Large intestine (tissue), 3 donors: ENCODE data around the gene PGS1. TPM values are rescaled to one million over a fixed set of nuclear protein-coding genes. Genes with fewer than 3 reads are reported as not detected.

ENCODE experiments used
- DNase-seq, 2 donors: peaks; one replicate each; pipeline versions ENCODE4 v3.0.0 to v3.0.0-alpha.2; 2013
- H3K27ac ChIP-seq: one replicate; pipeline ENCODE4 v1.5.1; 2013; ENCODE audit warnings: low read length
- H3K27me3 ChIP-seq: 2 replicates; pipeline ENCODE4 v1.6.1; 2013; ENCODE audit warnings: low read length; ENCODE audit not compliant: control insufficient read depth, insufficient read depth
- H3K36me3 ChIP-seq: 2 replicates; pipeline ENCODE4 v1.6.1; 2013; ENCODE audit warnings: low read length; ENCODE audit not compliant: control insufficient read depth, insufficient read depth
- H3K4me1 ChIP-seq: one replicate; pipeline ENCODE4 v1.6.1; 2013; ENCODE audit warnings: low read length; ENCODE audit not compliant: control insufficient read depth, insufficient read depth
- H3K4me3 ChIP-seq: one replicate; pipeline ENCODE4 v1.5.1; 2013; ENCODE audit warnings: low read length
- H3K9me3 ChIP-seq: one replicate; pipeline ENCODE4 v1.6.1; 2013; ENCODE audit warnings: mild to moderate bottlenecking, low read depth, low read length, moderate library complexity; ENCODE audit not compliant: control insufficient read depth
- WGBS: methylation state at CpG from one replicate; pipeline ENCODE4 v1.1.5; 2013; ENCODE audit warnings: low lambda C conversion rate; ENCODE audit not compliant: insufficient coverage; 5-methylcytosine and 5-hydroxymethylcytosine counted together
- polyA plus RNA-seq: library from polyadenylated mRNA; unstranded; fragments of 120-200 nt; gene quantifications from one replicate; pipeline ENCODE4 v1.2.1, GENCODE V29; 2013

The PGS1 gene
- polyA plus RNA-seq, 1 donor: 40.6 TPM

GRCh38 chr17:78419970-78420815 lies 41.7 kb downstream of the PGS1 start:
- Histone ChIP-seq H3K36me3 (peaks cover 52% of the 10 kb centered on the region), H3K4me3 (no peak overlapping the region), H3K4me1 (peaks cover 27% of the 10 kb centered on the region), H3K27me3 (no peaks in the 10 kb centered on the region), H3K9me3 (no peaks in the 10 kb centered on the region), H3K27ac (no peak overlapping the region)
- no CpG with 5 or more reads among the region's 22 CpGs for WGBS
- no peak for DNase-seq

GRCh38 chr17:78421084-78421533 lies 42.7 kb downstream of the PGS1 start:
- WGBS: no CpG with 5 or more reads among the region's 6 CpGs
- H3K4me3 ChIP-seq: no peak overlapping the region
- peak overlapping the region; percentile 56 for H3K27ac ChIP-seq
- H3K9me3 ChIP-seq: no peaks in the 10 kb centered on the region
- DNase-seq: peak in 1 of 2 donors; percentile 66
- peaks cover 26% of the 10 kb centered on the region for H3K4me1 ChIP-seq
- H3K27me3 ChIP-seq: no peaks in the 10 kb centered on the region
- peaks cover 49% of the 10 kb centered on the region for H3K36me3 ChIP-seq

DNA sequence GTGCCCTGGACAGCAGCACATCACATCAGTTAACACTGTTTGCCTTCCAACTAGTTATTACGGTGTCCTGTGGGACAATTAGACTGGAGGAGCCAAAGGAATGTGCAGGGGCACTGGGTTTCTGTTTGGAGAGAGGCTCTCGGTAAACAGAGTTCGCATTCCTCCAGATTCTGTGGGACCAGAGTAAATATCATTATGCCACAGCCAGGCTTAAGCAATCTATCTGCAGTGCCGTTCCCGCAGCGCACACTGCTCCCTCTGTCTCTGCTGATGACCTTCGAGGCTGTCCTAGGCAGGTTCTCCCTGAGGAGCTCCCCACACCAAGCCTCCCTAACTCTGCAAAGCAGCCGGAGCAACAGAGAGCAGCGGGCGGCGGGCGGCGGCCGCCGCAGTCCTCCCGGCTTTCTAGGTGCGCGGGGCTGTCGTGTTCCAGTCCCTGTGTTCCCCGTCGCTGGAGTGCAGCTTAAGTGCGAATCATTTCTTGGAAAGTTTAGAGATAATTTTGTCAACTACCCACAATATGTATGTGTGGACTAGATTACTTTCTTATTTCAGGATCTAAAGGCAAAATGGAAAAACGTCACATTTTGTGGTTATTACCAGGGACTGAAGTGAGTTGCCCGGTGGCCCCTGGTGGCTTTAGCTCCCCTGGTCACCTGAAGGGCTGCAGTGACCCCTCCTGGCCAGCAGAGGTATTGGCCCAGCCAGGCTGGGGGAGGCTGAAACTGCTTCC lies 43.3 kb downstream of the PGS1 start:
- DNase-seq: peak; percentile 66 to 71
- Histone ChIP-seq H3K27me3 (no peaks in the 10 kb centered on the region), H3K36me3 (peaks cover 53% of the 10 kb centered on the region), H3K4me1 (peaks cover 20% of the 10 kb centered on the region), H3K27ac (peak overlapping the region; percentile 56), H3K4me3 (no peak overlapping the region), H3K9me3 (no peaks in the 10 kb centered on the region)
- WGBS: 0% methylated on average over 1 of the region's 24 CpGs

DNA sequence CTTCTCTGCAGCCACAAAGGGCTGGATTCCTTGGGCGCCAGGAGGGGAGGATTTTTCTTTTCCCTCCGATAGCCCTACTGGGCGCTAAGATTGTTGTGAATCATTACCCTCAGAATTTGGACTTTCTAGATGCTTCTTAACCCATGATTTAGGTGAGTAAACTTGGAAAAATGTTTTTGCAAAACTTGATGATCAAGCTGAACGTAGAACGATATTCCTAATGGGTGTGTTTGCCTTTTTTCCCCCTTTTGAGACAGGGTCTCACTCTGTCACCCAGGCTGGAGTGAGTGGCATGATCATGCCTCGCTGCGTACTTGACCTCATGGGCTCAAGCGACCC lies 43.8 kb downstream of the PGS1 start:
- peaks cover 57% of the 10 kb centered on the region for H3K36me3 ChIP-seq
- WGBS: no CpG with 5 or more reads among the region's 8 CpGs

DNA sequence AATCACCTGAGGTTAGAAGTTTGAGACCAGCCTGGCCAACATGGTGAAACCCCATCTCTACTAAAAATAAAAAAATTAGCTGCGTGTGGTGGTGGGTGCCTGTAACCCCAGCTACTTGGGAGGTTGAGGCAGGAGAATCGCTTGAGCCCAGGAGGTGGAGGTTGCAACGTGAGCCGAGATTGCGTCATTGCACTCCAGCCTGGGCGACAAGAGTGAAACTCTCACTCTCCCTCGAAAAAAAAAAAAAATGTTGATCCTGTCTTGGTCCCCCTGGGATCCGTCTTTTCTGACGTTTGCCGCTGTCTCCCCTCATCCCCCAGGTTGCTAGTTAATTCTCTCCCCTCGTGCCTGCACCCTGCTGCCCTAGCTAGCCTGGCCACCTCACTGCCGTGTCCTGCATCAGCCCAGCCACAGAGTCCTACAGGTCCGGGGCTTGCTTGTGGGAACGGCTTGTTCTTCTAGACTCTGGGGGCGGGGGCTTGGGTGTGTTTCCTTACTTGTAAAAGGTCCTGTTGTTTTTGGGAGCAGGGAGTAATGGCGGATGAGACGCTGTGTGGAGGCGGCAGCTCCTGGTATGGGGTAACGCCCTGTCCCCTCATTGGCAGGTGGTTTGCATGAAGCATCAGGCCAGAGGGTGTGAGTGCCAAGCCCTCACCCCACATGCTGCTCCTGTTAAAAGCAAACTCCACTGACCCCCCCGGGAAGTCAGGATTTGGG lies 44.6 kb downstream of the PGS1 start:
- H3K4me3 ChIP-seq: no peak overlapping the region
- H3K4me1 ChIP-seq: peaks cover 10% of the 10 kb centered on the region
- H3K36me3 ChIP-seq: peaks cover 55% of the 10 kb centered on the region
- no peaks in the 10 kb centered on the region for H3K27me3 ChIP-seq
- H3K27ac ChIP-seq: no peak overlapping the region
- no peaks in the 10 kb centered on the region for H3K9me3 ChIP-seq
- DNase-seq: no peak
- WGBS: 90% methylated on average over 2 of the region's 20 CpGs

More for the DNA sequence above, 43.8 kb downstream of the PGS1 start:
- DNase-seq: no peak
- Histone ChIP-seq H3K4me3 (no peak overlapping the region), H3K27me3 (no peaks in the 10 kb centered on the region), H3K9me3 (no peaks in the 10 kb centered on the region), H3K4me1 (peaks cover 15% of the 10 kb centered on the region), H3K27ac (no peak overlapping the region)

DNA sequence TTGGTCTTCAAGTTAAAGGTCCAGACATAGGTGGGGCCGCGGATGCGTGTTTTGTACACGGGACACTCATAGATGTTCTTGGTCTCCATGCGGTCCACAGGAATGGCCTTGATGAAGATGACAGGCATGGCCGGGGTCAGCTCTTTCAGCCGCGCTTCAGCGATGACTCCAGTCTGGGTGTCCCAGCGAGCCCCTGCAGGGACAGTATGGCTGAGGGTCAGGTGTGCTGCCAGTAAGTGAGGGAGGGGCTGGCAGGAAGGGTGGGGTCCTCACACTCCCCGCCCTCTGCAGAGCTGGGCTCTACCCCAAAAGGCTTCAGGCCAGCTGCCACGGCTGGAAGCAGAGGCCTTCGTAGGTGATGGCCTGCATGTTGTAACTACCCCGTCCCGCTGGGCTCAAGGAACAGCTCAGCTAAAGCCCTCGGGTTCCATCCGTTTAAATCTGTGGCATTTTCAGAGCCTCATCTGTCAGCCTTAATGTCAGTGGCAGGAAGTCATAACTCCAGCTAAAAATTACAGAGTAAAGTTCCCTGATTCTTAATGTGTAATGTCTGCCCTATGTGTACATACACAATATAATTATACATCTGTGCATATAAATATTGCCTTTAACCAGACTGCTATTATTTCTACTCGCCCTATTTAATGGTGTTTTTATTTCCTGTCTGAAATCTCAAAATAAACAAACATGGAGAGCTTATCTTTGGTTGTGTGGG lies 45.7 kb downstream of the PGS1 start:
- DNase-seq: no peak
- Histone ChIP-seq H3K4me1 (peaks cover 10% of the 10 kb centered on the region), H3K9me3 (no peaks in the 10 kb centered on the region), H3K27ac (no peak overlapping the region), H3K4me3 (no peak overlapping the region), H3K27me3 (no peaks in the 10 kb centered on the region), H3K36me3 (peaks cover 58% of the 10 kb centered on the region)
- 100% methylated on average over 1 of the region's 18 CpGs for WGBS

DNA sequence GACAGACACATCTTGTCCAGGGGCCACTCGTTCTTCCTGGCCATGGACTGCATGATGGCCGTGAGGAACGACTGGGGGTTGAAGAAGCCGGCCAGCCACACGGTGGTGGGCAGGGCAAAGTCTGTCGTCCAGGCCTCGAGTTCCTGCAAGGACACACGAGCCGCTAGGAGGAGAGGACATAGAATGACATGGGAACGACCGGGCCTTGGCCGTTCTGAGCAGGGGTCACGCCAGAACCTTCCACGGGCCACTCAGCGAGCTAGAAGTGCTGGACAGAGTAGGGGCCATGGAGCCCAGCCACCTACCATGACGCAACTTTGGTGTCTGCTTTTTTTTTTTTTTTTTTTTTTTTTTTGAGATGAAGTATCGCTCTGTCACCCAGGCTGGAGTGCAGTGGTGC lies 47.0 kb downstream of the PGS1 start:
- no peaks in the 10 kb centered on the region for H3K27me3 ChIP-seq
- H3K4me3 ChIP-seq: no peak overlapping the region
- DNase-seq: no peak
- H3K4me1 ChIP-seq: peaks cover 10% of the 10 kb centered on the region
- H3K27ac ChIP-seq: no peak overlapping the region
- peaks cover 49% of the 10 kb centered on the region for H3K36me3 ChIP-seq
- WGBS: no CpG with 5 or more reads among the region's 17 CpGs
- no peaks in the 10 kb centered on the region for H3K9me3 ChIP-seq

GRCh38 chr17:78426293-78426879 lies 47.9 kb downstream of the PGS1 start:
- H3K9me3 ChIP-seq: no peaks in the 10 kb centered on the region
- H3K27ac ChIP-seq: no peak overlapping the region
- WGBS: no CpG with 5 or more reads among the region's 22 CpGs
- peaks cover 6% of the 10 kb centered on the region for H3K4me1 ChIP-seq
- no peaks in the 10 kb centered on the region for H3K27me3 ChIP-seq
- DNase-seq: no peak
- peaks cover 47% of the 10 kb centered on the region for H3K36me3 ChIP-seq
- no peak overlapping the region for H3K4me3 ChIP-seq

- Histone ChIP-seq H3K9me3 (no peaks in the 10 kb centered on the region), H3K27me3 (no peaks in the 10 kb centered on the region), H3K36me3 (peaks cover 47% of the 10 kb centered on the region), H3K4me1 (no peaks in the 10 kb centered on the region), H3K4me3 (no peak overlapping the region), H3K27ac (no peak overlapping the region)
- DNase-seq: no peak
- no CpG with 5 or more reads among the region's 11 CpGs for WGBS
Observed at GRCh38 chr17:78427140-78427539, 48.7 kb downstream of the PGS1 start.
